ENCODE data around the gene LAD1.

The LAD1 gene

DNA sequence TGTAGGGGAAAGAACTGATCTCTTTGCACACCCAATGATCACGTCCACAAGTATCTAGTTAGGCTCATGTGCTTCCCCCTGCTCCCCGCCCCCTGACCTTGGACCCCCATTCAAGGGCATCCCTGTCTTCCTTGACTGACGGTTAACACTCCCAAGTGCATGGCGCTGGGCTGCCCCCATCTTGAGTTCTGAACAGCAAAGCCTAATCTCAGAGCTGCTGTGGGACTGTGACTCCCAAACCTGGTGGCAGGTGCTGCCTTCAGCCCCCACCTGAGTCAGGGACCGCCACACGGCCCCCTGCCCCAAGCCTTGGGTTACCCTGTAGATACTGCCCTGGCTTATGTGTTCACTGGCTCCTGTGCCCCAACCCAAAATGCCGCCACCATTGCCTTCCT, 21.5 kb upstream of the LAD1 start:
- in situ Hi-C loops (cut with HindIII; ENCODE audit: low sequenced_read_pairs): no loop called here
- no peak for DNase-seq (ENCODE audit: low read depth, low spot score)
- TF ChIP-seq, protein P1, sequence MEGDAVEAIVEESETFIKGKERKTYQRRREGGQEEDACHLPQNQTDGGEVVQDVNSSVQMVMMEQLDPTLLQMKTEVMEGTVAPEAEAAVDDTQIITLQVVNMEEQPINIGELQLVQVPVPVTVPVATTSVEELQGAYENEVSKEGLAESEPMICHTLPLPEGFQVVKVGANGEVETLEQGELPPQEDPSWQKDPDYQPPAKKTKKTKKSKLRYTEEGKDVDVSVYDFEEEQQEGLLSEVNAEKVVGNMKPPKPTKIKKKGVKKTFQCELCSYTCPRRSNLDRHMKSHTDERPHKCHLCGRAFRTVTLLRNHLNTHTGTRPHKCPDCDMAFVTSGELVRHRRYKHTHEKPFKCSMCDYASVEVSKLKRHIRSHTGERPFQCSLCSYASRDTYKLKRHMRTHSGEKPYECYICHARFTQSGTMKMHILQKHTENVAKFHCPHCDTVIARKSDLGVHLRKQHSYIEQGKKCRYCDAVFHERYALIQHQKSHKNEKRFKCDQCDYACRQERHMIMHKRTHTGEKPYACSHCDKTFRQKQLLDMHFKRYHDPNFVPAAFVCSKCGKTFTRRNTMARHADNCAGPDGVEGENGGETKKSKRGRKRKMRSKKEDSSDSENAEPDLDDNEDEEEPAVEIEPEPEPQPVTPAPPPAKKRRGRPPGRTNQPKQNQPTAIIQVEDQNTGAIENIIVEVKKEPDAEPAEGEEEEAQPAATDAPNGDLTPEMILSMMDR (IDR thresholded peaks at IDR 0.05; ENCODE audit: low read depth, low read length): no peak
- H3K4me3 ChIP-seq (ENCODE audit: low read depth, low read length): no peak overlapping the region

DNA sequence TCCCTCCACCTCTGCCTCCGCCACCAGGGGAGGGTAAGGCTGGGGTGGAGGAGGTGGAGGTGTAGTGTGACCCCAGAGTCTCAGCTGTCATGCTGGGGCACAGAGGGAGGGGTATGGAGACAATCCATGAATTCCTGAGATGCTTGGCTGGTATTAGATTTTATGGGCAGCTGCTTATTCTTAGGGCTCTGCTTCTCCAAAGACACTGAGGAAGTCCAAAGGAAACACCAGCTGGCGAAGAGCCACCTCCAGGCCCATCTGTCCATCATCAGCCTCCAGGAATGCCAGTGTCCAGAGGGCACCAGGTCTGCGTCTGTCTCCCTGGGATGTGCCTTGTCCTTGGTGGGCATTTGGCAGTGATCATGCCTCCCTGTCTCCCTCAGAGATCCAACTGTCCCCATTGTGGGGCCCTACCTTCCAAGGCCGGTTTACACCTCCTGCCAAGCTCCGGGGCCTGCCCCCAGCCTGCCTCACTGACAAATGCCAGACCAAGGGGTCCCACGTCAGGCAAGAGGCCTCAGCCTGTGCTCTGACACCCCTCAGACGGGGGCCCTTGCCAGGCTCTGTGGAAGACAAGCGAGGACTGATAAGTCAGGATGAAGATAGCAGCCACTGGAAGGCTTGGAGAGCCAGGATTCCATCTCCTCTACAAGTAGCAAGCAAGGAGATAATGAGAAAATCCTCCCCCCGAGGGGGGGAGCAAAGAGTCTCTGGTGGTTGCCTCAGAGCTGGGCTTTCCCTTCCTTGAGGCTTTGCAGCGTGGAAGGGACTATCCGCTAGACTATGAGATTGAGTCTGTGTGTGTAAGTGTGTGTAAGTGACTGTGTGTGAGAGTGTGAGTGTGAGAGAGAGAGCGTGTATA, 20.9 kb upstream of the LAD1 start:
- no peak for DNase-seq (ENCODE audit: low read depth, low spot score)
- in situ Hi-C loops (cut with HindIII; ENCODE audit: low sequenced_read_pairs): no loop called here
- TF ChIP-seq, protein P1 (IDR thresholded peaks at IDR 0.05; ENCODE audit: low read depth, low read length): no peak
- no peak overlapping the region for H3K4me3 ChIP-seq (ENCODE audit: low read depth, low read length)

DNA sequence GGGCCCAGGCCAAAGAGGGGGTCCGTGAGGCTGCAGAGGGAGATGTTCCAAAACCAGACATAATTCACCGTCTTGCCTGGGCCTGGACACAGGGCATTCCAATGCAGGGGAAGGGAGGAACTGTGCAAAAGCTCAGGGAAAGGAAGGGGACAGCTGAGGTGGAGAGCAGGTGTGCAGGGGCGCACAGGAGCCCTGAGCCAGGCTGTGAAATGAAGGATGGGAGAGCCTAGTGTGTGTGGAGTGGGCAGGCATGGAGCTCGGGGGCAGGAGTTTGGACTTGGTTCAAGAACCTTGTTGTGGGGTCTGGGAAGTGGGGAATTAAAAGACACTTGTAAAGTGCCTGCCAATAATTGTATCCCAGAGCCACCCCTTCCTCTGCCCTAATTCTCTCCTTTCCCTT, 20.1 kb upstream of the LAD1 start:
- TF ChIP-seq, protein P1 (IDR thresholded peaks at IDR 0.05; ENCODE audit: low read depth, low read length): no peak
- no peak overlapping the region for H3K4me3 ChIP-seq (ENCODE audit: low read depth, low read length)
- in situ Hi-C loops (cut with HindIII; ENCODE audit: low sequenced_read_pairs): no loop called here
- DNase-seq (ENCODE audit: low read depth, low spot score): no peak

DNA sequence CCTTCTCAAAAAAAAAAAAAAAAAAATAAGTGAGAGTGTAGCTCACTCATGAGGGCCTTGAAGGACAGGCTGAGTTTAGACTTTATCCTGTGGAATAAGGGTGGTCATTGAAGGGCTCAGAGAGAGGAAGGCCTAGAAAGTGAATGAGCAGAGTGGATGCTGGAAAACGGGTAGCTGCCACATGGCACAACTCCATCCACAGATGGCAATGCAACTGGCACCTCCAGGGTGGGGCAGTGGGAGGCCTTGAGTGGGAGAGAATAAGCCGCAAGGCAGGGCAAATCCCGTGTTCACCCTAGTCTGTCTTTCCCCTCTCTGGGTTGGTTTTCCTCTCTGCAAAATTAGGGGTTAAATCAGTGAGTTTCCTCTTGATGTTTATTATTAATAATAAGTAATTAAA, 19.3 kb upstream of the LAD1 start:
- no peak overlapping the region for H3K4me3 ChIP-seq (ENCODE audit: low read depth, low read length)
- in situ Hi-C loops (cut with HindIII; ENCODE audit: low sequenced_read_pairs): no loop called here
- DNase-seq (ENCODE audit: low read depth, low spot score): no peak
- TF ChIP-seq, protein P1 (IDR thresholded peaks at IDR 0.05; ENCODE audit: low read depth, low read length): no peak

DNA sequence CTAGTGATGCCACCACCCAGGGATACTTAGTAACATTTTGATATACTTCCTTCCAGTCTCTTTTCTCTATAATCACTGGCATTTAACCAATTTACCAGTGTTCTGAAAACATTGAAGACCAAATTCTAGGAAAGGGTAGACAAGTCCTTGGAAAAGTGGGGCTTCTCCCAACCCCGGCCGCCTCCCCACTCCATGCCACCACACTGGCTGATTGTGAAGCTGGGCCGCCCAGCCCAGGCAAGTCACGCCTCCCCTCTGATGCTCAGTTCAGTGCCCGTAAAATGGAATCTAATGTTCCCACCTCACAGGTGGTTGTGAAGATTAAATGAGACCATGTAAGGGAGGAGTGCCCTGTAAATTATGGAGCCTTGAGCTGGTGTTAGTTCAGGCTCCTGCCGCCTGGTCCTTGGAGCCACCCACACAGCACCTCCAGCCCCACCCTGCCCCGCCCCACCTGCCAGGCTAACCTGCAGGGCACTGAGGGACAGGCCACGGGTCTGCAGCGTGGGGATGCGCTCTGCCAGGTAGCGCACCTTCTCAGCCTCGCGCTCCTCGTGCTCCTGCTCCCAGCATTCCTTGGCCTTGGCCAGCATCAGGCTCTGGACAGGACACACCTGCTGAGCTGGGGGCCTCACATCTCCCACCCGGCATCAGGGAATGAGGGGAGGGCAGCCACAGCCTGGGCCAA, 15.1 kb upstream of the LAD1 start:
- in situ Hi-C loops (cut with HindIII; ENCODE audit: low sequenced_read_pairs): no loop called here
- DNase-seq (ENCODE audit: low read depth, low spot score): no peak
- no peak overlapping the region for H3K4me3 ChIP-seq (ENCODE audit: low read depth, low read length)
- TF ChIP-seq, protein P1 (IDR thresholded peaks at IDR 0.05; ENCODE audit: low read depth, low read length): no peak

DNA sequence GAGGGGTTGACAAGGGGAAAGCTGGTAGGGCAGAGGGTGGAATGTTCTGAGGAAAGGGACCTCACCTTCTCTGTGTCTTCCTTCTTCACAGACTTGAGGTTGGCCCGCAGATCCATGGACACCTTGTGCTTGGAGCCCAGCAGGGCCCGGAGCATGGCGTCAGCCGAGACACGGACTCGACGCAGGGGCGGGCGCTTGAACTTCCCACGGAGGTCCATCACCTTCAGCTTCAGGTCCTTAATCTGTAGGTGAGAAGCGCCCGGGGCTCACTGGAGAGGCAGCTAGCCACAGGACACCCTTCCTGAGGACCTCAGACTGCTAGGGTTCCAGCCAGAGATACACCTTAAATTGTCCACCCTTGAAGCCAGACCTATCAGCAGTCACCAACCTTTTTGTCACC, 12.2 kb upstream of the LAD1 start:
- TF ChIP-seq, protein P1 (IDR thresholded peaks at IDR 0.05; ENCODE audit: low read depth, low read length): no peak
- in situ Hi-C loops (cut with HindIII; ENCODE audit: low sequenced_read_pairs): no loop called here
- H3K4me3 ChIP-seq (ENCODE audit: low read depth, low read length): no peak overlapping the region
- DNase-seq (ENCODE audit: low read depth, low spot score): no peak

All from astrocyte of the spinal cord (primary cell).